Fibroblast of villous mesenchyme (primary cell): ENCODE measurements around the gene SPATS2. TPM values are rescaled to one million over a fixed set of nuclear protein-coding genes. Genes with fewer than 3 reads are reported as not detected.
"Not testable (repeated sequence)": the region's sequence is repeated elsewhere in the genome, so short reads cannot be mapped to it uniquely, and the experiment has no call there.

Source experiments
- DNase-seq: peaks from one replicate; pipeline ENCODE4 v3.0.0-alpha.2; 2010; ENCODE audit warnings: low read depth
- H3K4me3 ChIP-seq: 2 replicates; pipeline ENCODE4 v1.5.1; 2011; ENCODE audit warnings: low read depth, mild to moderate bottlenecking, low read length
- CTCF ChIP-seq: IDR thresholded peaks from 2 replicates; pipeline ENCODE4 v1.5.1; 2012; ENCODE audit warnings: low read depth, mild to moderate bottlenecking, low read length; ENCODE audit not compliant: insufficient read depth
- total RNA-seq: library from RNA; depleted of rRNA; stranded (reverse); fragments of >200 nt; gene quantifications from 2 replicates; pipeline ENCODE4 v1.2.3, GENCODE V29; 2012

SPATS2 gene
- total RNA-seq, 1 donor = 32.4 TPM

GRCh38 chr12:49524660-49525324 is 157.5 kb downstream of the SPATS2 start:
- H3K4me3 ChIP-seq = no peak overlapping the region
- DNase-seq = no peak
- no peak for TF ChIP-seq CTCF

- H3K4me3 ChIP-seq = no peak overlapping the region
- TF ChIP-seq CTCF = no peak
- no peak for DNase-seq
Observed at GRCh38 chr12:49525942-49526341, 158.7 kb downstream of the SPATS2 start.

GRCh38 chr12:49527361-49528130 is 160.3 kb downstream of the SPATS2 start:
- DNase-seq = no peak
- no peak for TF ChIP-seq CTCF
- no peak overlapping the region for H3K4me3 ChIP-seq

GRCh38 chr12:49529414-49529813 is 162.2 kb downstream of the SPATS2 start:
- DNase-seq = no peak
- no peak overlapping the region for H3K4me3 ChIP-seq
- no peak for TF ChIP-seq CTCF

GRCh38 chr12:49531745-49532144 is 164.5 kb downstream of the SPATS2 start:
- no peak overlapping the region for H3K4me3 ChIP-seq
- TF ChIP-seq CTCF = no peak
- DNase-seq = no peak

- TF ChIP-seq CTCF = no peak
- no peak overlapping the region for H3K4me3 ChIP-seq
- DNase-seq = no peak
Observed at GRCh38 chr12:49533331-49533730, 166.1 kb downstream of the SPATS2 start.

GRCh38 chr12:49534122-49534521 is 166.9 kb downstream of the SPATS2 start:
- not testable (repeated sequence) for DNase-seq, H3K4me3 ChIP-seq
